HEK293T (cell line): ENCODE data around the gene SLC25A47.
"Not testable (repeated sequence)": the region's sequence is repeated elsewhere in the genome, so short reads cannot be mapped to it uniquely, and the experiment has no call there.

Source experiments
- CTCF ChIA-PET: fragments of 350-600 bp; formaldehyde crosslinking; extraction: SDS; loops from one replicate; lab custom pipeline; 2021; ENCODE audit warnings: antibody characterized with exemption, inconsistent platforms; lab: Yijun Ruan, JAX
- POLR2A ChIA-PET: fragments of 350-600 bp; formaldehyde crosslinking; extraction: SDS; loops from one replicate; lab custom pipeline; 2020; ENCODE audit warnings: antibody characterized with exemption, inconsistent platforms; lab: Yijun Ruan, JAX
- DNase-seq: peaks from one replicate; pipeline ENCODE4 v3.0.0; 2012; ENCODE audit warnings: mixed read lengths; ENCODE audit errors: extremely low spot score
- ARNT ChIP-seq: fragments of 450-650 bp; IDR thresholded peaks from 2 replicates; pipeline ENCODE4 v1.6.1; 2017; ENCODE audit warnings: mild to moderate bottlenecking
- BHLHE40 ChIP-seq: fragments of 450-650 bp; IDR thresholded peaks from 2 replicates; pipeline ENCODE4 v1.6.1; 2016; ENCODE audit warnings: mild to moderate bottlenecking, moderate library complexity, borderline replicate concordance
- CTBP1 ChIP-seq: fragments of 450-650 bp; IDR thresholded peaks from 2 replicates; pipeline ENCODE4 v1.6.1; 2016; ENCODE audit warnings: borderline replicate concordance
- ELF4 ChIP-seq: fragments of 450-650 bp; IDR thresholded peaks from 2 replicates; pipeline ENCODE4 v1.6.1; 2017; ENCODE audit warnings: antibody characterized with exemption
- FOXA1 ChIP-seq: fragments of 450-650 bp; IDR thresholded peaks from 2 replicates; pipeline ENCODE4 v1.6.1; 2016; ENCODE audit warnings: mild to moderate bottlenecking
- FOXK2 ChIP-seq: fragments of 450-650 bp; IDR thresholded peaks from 2 replicates; pipeline ENCODE4 v1.6.1; 2016; ENCODE audit warnings: mild to moderate bottlenecking
- FOXM1 ChIP-seq: fragments of 450-650 bp; IDR thresholded peaks from 2 replicates; pipeline ENCODE4 v1.6.1; 2017; ENCODE audit warnings: mild to moderate bottlenecking, borderline replicate concordance
- HDGF ChIP-seq: fragments of 450-650 bp; IDR thresholded peaks from 2 replicates; pipeline ENCODE4 v1.6.1; 2017; ENCODE audit warnings: antibody characterized with exemption, borderline replicate concordance
- L3MBTL2 ChIP-seq: fragments of 450-650 bp; conservative IDR thresholded peaks from 2 replicates; pipeline ENCODE4 v1.6.1; 2016; ENCODE audit warnings: mild to moderate bottlenecking
- LEF1 ChIP-seq: fragments of 450-650 bp; IDR thresholded peaks from 2 replicates; pipeline ENCODE4 v1.6.1; 2017; ENCODE audit warnings: mild to moderate bottlenecking, borderline replicate concordance
- NFRKB ChIP-seq: fragments of 450-650 bp; IDR thresholded peaks from 2 replicates; pipeline ENCODE4 v1.6.1; 2016; ENCODE audit warnings: mild to moderate bottlenecking, moderate library complexity
- SP1 ChIP-seq: fragments of 450-650 bp; IDR thresholded peaks from 2 replicates; pipeline ENCODE4 v1.6.1; 2017
- SUZ12 ChIP-seq: fragments of 450-650 bp; IDR thresholded peaks from 2 replicates; pipeline ENCODE4 v1.6.1; 2016; ENCODE audit warnings: mild to moderate bottlenecking
- TARDBP ChIP-seq: fragments of 450-650 bp; IDR thresholded peaks from 2 replicates; pipeline ENCODE4 v1.6.1; 2016
- ZNF384 ChIP-seq: fragments of 450-650 bp; IDR thresholded peaks from 2 replicates; pipeline ENCODE4 v1.6.1; 2016
- TF ChIP-seq, protein P1 (sequence below): fragments of 450-650 bp; IDR thresholded peaks from 2 replicates; pipeline ENCODE4 v1.6.1; 2016

The SLC25A47 gene

DNA sequence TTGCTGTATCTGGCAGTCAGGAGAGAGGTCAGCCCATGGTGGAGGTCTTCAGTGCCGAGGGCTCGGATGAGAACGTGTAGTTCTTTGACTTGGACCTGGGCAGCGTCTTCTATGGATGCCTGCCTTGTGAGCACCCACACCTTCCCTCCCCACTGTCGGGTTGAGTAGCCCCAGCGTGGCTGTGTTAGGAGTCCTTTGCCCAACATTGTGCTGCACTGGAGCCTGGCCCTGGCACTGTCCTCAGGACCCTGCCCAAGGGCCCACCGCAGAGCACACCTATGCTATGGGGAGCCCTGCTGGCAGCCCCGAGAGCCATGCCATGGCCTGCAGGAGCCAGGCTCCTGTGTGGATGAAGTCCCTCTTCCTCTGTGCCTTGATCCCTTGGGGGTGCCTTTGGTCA, 43.6 kb upstream of the SLC25A47 start:
- TF ChIP-seq SP1 (no peak), L3MBTL2 (no peak), HDGF (no peak), ZNF384 (no peak), ELF4 (no peak), LEF1 (no peak), BHLHE40 (no peak), FOXA1 (no peak), NFRKB (no peak), FOXK2 (no peak), FOXM1 (no peak), ARNT (no peak)
- TF ChIP-seq, protein P1, sequence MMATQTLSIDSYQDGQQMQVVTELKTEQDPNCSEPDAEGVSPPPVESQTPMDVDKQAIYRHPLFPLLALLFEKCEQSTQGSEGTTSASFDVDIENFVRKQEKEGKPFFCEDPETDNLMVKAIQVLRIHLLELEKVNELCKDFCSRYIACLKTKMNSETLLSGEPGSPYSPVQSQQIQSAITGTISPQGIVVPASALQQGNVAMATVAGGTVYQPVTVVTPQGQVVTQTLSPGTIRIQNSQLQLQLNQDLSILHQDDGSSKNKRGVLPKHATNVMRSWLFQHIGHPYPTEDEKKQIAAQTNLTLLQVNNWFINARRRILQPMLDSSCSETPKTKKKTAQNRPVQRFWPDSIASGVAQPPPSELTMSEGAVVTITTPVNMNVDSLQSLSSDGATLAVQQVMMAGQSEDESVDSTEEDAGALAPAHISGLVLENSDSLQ, result no peak
- ChIA-PET POLR2A (no interaction called here), CTCF (no interaction called here)
- no peak for DNase-seq

DNA sequence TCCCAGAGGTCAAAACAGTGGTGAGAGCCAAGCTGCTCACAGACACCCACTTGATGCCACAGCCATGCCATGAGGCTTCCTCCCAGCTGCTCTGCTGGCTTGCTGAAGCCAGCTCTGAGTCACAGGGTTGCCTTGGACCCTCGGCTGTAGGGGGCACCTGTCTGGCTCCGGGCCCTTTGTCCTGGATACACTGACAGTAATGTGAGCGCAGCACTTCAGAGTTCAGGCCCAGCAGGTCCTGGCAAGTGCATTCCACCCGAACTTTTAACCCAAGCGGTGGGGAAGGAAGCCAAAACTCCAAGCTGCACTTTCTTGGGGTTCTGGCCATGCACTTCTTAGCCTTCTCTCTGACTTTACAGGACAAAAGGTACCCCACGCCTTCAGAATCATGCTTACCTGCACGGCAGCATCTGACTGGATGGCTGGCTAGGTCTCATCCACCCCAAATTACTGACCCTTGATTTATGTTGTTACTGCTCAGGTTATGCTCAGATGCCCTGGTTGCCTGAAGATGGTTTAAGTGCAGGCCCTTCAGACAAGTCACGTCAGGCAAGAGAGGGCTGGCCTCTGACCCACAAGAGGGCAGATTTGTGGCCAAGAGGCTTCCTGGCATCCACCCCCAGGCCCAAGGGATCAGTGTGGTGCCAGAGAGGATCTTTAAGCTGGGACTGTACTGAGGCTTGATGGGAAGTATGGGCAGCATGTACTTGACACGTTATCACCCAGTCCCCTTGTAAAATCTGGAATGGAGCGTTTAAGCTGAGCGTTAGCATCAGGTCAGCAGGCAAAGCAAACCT, 41.7 kb upstream of the SLC25A47 start:
- ChIA-PET CTCF (no interaction called here), POLR2A (no interaction called here)
- DNase-seq, result no peak
- no peak for TF ChIP-seq FOXM1
- TF ChIP-seq L3MBTL2, result no peak
- no peak for TF ChIP-seq FOXK2

DNA sequence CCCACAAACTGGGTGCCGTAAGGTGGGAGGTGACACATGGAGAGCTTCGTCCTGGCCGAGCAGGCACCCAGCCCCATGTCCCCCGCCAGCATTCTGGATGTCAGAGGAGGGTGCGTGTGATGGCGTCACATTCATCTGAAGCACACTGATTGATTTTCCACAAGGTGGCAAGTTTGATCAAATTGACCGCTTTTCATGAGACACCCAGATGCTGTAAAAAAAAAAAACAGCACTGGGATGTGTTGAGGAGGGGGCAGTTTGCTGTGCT, 41.1 kb upstream of the SLC25A47 start:
- DNase-seq, result no peak
- ChIA-PET CTCF (interaction anchor here (1.0 kb wide), 1 partner anchor 18 kb away, joined by 3 read pairs; no protein-coding TSS in a partner anchor), POLR2A (no interaction called here)
- TF ChIP-seq, protein P1, result no peak
- TF ChIP-seq HDGF, result no peak
- no peak for TF ChIP-seq ARNT
- TF ChIP-seq TARDBP, result no peak
- no peak for TF ChIP-seq SUZ12
- no peak for TF ChIP-seq NFRKB
- TF ChIP-seq BHLHE40, result no peak
- no peak for TF ChIP-seq ZNF384
- no peak for TF ChIP-seq ELF4
- TF ChIP-seq FOXA1, result no peak
- no peak for TF ChIP-seq LEF1
- no peak for TF ChIP-seq SP1
- TF ChIP-seq CTBP1, result no peak
- TF ChIP-seq L3MBTL2, result no peak
- TF ChIP-seq FOXM1, result no peak
- TF ChIP-seq FOXK2, result no peak

DNA sequence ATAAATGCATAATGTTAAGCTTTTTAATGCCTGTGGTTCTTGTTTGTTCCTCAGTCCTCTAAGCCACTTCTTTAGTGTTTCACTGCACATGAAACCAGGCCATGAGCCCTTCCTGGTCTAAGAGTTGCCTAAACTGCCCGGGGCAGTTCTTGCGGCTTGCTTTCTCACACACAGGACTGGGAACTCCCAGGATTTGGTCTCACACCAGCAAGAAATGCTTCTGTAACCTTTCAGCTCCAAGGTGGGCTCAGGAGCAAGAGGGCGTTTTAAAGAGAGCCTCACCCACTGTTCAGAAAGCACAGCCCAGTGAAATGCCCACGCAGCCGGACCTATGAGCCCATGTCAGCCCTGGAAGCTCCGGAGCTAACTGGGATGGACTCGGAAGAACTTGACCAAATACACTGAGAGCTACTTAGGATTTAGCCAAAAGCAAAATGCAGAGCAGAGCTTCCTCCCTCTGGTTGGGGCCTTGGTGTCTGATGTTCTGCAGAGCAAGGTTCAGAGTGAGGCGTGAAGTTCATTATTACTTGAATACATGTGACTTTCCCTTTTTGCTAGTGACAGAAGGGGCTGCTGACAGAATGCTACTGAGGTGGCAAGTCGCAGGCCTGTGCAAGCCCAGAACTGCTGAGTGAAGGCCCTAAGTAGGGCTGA, 40.2 kb upstream of the SLC25A47 start:
- TF ChIP-seq FOXM1 (no peak), NFRKB (no peak), SUZ12 (no peak)
- POLR2A ChIA-PET, result interaction anchor here (0.7 to 1.2 kb wide), 2 partner anchors 63 to 95 kb away, joined by 3 read pairs; no protein-coding TSS in a partner anchor
- DNase-seq, result no peak
- CTCF ChIA-PET, result interaction anchor here (0.6 to 1.1 kb wide), 4 partner anchors 19 to 1395 kb away, joined by 3 read pairs; no protein-coding TSS in a partner anchor

DNA sequence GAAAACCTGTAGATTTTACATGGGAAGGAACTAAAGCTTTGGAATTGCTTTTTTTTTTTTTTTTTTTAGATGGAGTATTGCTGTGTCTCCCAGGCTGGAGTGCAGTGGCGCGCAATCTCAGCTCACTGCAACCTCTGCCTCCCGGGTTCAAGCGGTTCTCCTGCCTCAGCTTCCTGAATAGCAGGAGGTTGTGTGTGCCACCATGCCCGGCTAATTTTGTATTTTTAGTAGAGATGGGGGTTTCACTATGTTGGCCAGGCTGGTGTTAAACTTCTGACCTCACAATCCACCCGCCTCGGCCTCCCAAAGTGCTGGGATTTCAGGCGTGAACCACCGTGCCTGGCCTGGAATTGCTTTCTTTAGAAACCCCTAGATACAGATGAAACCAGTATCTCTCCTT, 39.7 kb upstream of the SLC25A47 start:
- POLR2A ChIA-PET, result interaction anchor here (0.8 to 2.1 kb wide), 3 partner anchors 16 to 94 kb away, joined by 3 to 6 read pairs (median 3); no protein-coding TSS in a partner anchor
- DNase-seq, result not testable (repeated sequence)
- CTCF ChIA-PET, result interaction anchor here (0.6 to 1.1 kb wide), 4 partner anchors 92 to 1395 kb away, joined by 3 read pairs; no protein-coding TSS in a partner anchor

DNA sequence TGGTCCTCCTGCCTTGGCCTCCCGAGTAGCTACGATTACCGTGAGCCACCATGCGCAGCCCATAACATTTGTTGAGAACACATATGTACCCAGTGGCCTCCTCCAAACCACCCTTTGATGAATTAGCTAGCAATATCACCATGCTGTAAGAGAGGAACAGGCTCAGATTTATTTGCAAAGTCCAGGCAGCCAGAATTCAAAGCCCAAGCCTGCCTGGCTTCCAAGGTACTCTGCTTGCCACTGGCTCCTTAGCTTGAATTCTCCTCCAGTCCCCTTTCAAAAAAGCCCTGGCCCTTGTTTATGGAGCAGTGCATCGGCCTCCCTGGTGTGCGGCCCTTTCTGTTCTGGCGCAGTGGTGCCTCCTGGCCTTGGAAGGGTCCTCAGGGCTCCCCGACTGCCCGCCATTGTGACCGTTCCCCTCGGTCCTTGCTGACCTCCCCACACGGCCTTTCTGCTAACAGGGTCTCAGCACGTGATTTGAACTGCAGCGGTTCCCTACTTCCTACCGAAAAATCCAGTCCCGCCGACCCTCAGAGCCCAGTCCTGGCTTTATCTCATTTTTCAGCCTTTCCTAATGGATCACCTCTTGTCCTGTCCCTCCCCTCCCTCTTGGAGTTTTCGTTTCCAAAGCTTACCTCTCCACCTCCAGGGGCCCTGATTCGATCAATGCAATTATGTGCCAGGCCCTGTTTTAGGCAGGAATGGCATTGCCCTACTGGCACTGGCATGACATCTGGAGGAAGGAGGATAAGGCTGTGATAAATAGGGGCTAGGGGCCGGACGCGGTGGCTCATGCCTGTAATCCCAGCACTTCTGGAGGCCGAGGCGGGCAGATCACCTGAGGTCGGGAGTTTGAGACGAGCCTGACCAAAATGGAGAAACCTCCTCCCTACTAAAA, 38.9 kb upstream of the SLC25A47 start:
- DNase-seq, result no peak
- ChIA-PET CTCF (interaction anchor here (0.6 to 1.2 kb wide), 5 partner anchors 15 to 159 kb away, joined by 3 to 4 read pairs (median 3); no protein-coding TSS in a partner anchor), POLR2A (interaction anchor here (0.8 to 2.1 kb wide), 3 partner anchors 17 to 93 kb away, joined by 3 to 6 read pairs (median 3); no protein-coding TSS in a partner anchor)
- TF ChIP-seq FOXM1, result no peak
- no peak for TF ChIP-seq L3MBTL2
- TF ChIP-seq ZNF384, result no peak
- TF ChIP-seq LEF1, result no peak
- no peak for TF ChIP-seq HDGF
- no peak for TF ChIP-seq SP1
- no peak for TF ChIP-seq NFRKB
- no peak for TF ChIP-seq SUZ12
- TF ChIP-seq FOXK2, result no peak
- no peak for TF ChIP-seq FOXA1
- no peak for TF ChIP-seq CTBP1
- no peak for TF ChIP-seq BHLHE40
- no peak for TF ChIP-seq TARDBP
- TF ChIP-seq ELF4, result no peak
- TF ChIP-seq, protein P1, result no peak
- no peak for TF ChIP-seq ARNT
